NCI-H2196 (cell line): Measurements from ENCODE around the gene FMO1.
"Not testable (repeated sequence)": the region's sequence is repeated elsewhere in the genome, so short reads cannot be mapped to it uniquely, and the experiment has no call there.

ENCODE experiments used
- DNase-seq: peaks from one replicate; lab custom pipeline; 2025; ENCODE audit not compliant: unreplicated experiment; lab: John Stamatoyannopoulos, UW

FMO1 gene

GRCh38 chr1:171233183-171233582 is 15.1 kb upstream of the FMO1 start:
- DNase-seq, result no peak

GRCh38 chr1:171236231-171236630 is 12.1 kb upstream of the FMO1 start:
- not testable (repeated sequence) for DNase-seq

DNA sequence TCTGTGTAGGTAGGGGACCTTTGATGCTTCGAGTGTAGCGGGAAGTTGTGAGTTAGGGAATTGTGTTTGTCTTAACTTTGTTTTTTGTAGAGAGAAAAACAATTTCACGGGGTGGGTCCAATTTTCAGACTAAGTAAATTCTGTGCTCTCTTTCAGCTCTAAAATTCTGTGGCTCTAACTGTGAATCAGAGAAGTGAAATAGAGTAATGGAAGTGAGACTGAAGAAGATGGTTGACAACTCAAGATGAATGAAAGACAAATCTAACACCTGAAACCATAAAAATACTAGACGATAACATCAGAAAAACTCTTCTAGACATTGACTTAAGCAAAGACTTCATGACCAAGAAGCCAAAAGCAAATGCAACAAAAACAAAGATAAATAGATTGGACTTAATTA is 4.4 kb upstream of the FMO1 start:
- DNase-seq, result no peak

- no peak for DNase-seq
These were observed 2.7 kb upstream of the FMO1 start for GRCh38 chr1:171245458-171246064.

- DNase-seq, result no peak
These were observed 793 bp upstream of the FMO1 start for GRCh38 chr1:171247501-171247900.

DNA sequence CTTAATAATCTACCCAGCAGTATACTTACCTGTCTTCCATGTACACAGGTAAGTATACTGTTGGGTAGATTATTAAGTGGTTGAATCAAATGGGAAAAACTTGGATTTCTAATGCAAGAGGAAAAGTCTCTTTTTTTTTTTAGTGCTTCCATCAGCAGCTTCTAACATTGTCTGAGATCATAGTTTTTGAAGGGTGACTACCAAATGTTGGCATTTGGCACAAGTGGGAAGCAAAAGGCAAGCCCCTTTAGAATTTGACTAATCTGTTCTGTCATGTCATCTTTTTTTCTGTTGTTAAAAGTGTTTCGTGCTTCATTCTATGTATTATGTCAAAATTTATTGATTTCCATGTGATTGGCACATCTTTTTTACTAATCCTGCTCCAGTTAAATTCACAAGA is 547 bp downstream of the FMO1 start:
- no peak for DNase-seq

DNA sequence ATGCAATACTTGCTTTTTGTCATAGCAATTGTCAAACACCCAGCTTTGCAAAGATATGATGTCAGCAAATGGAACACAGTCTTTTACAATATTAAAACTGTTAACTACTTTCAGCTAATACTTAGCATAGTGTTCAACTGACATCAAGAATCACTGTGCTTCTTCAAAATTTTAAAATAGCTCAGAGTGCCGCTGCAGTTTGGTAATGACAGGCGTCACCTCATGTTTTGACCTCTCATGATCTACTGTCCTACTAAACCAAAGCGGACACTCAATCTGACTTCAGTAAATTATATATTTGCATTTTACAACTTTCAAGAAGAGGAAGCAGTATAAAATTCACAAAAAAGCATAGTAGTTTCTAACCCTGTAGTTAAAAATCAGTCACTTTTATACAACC is 2.0 kb downstream of the FMO1 start:
- DNase-seq, result no peak

DNA sequence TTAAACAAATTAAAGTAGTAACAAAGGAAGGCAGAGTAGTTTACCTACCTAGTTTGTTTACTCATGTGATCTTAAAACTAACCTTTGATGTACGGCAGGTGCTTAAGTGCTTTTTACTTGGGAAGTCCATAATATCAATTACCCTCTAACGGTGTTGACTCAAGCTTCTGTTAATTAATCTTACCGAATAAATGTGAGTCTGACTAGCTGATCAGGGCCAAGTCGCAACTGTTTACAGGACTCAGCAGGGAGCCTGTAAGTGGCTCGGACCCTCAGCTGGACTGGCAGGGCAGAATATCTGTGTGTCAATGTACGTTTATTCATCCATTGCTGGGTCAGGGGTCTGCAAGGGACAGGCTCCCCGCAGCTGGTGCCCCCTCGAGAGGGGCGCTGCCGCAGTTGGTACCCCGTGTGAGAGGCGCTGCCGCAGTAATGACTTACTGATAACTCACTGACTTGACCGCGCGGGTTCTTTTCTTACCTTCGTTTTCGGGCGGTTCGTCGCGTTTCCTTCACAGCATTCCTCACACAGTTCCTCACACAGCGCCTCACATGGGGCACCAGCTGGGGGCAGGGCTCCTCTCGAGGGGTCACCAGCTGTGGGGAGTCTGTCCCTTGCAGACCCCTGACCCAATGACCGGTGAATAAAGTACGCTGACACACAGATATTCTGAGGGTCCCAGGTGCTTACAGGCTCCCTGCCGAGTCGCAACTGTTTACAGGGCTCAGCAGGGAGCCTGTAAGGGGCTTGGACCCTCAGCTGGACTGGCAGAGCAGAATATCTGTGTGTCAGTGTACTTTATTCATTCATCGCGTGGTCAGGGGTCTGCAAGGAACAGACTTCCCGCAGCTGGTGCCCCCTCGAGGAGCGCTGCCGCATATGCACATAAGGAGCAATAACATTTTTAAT is 3.0 kb downstream of the FMO1 start:
- DNase-seq, result no peak

DNA sequence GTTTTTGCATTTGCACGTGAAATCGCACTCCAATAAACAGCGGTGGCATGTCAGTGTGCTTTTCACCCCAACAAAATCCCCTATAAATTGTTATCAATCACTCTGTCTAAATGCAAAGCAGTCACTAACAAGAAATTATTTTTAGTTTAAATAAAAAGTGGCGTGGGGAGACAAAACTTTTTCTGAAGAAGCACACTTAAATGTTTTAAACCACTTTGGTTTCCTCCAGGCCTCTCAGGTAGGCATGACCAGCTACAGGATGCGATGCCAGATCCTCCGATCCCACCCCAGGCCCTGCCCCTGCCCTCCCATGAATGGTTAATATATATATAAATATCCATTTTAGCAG is 3.6 kb downstream of the FMO1 start:
- no peak for DNase-seq

- DNase-seq, result no peak
These were observed 4.2 kb downstream of the FMO1 start for GRCh38 chr1:171252482-171252881.

- no peak for DNase-seq
These were observed 6.6 kb downstream of the FMO1 start for GRCh38 chr1:171254859-171255258.

GRCh38 chr1:171256940-171257606 is 8.8 kb downstream of the FMO1 start:
- DNase-seq, result no peak

- no peak for DNase-seq
These were observed 9.3 kb downstream of the FMO1 start for GRCh38 chr1:171257607-171258076.

- DNase-seq, result no peak
These were observed 10.1 kb downstream of the FMO1 start for GRCh38 chr1:171258429-171258828.

DNA sequence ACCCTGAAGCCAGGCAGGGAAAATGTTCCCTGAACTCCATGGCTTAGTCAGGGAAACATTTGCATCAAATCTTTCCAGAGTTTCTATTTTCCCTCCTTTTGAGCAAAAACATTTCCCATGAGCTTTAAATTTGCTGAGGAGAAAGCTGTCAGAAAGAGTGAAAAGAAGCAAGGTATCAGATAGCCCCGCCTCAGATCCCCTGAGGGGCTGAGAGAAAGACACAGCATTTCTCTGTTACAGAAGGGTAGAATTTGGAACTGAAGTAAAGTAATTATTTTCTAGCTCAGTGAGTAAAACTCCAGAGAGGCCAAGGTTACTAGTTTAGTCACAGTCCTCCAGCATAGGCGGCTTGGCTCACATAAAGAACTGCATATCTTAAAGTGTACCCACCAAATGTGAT is 10.6 kb downstream of the FMO1 start:
- no peak for DNase-seq

DNA sequence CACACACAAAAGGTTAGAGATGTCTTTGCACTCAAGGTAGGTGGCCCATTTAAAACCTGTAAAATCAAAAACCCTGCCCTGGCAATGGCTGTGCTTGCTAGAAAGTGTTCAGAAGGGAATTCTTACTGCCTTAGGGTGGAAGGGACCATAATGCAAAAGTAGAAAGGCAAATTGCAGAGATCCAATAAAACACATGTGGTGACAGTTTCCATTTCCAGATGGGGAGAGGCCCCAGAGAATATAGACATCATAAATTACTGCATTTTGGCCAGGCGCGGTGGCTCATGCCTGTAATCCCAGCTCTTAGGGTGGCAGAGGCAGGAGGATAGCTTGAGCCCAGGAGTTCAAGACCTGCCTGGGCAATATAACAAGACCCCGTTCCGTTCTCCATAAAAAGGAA is 13.0 kb downstream of the FMO1 start:
- DNase-seq, result no peak

DNA sequence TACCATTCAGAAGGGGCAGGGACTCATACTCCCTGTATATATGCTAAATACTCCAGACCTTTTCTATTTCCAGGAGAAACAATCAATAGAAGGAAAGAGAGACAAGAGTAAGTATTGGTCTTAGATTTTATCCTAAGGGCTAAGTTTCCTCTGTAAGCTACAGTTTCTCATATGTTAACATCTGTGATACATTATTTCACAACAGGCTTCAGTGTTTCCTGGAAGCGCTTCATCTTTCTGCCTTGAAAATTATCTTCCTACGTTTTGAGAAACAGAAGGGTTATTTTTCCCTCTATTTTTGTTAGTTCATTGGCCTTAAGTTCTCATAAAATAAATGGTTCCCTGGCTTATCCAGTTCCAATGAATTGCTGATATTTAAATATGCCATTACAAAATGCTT is 15.6 kb downstream of the FMO1 start:
- DNase-seq, result no peak

- no peak for DNase-seq
These were observed 17.4 kb downstream of the FMO1 start for GRCh38 chr1:171265686-171266085.

DNA sequence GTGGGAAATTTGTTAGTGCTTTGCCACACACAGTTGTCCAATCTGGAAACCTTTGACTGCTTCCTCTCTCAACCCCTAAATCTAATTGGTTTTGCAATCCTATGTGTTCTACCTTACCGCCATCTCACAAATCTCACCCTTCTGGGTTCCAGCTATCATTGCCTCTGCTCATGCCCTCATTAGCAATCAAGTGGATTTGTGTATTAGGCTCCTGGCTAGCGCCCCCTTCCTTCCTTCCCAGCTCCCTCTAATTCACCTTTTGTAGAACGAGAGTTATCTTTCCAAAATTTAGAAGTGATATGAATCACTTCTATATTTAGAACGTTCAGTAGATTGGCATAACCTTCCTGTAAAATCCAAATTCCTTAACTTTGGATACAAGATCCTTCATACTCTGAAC is 18.6 kb downstream of the FMO1 start:
- no peak for DNase-seq

DNA sequence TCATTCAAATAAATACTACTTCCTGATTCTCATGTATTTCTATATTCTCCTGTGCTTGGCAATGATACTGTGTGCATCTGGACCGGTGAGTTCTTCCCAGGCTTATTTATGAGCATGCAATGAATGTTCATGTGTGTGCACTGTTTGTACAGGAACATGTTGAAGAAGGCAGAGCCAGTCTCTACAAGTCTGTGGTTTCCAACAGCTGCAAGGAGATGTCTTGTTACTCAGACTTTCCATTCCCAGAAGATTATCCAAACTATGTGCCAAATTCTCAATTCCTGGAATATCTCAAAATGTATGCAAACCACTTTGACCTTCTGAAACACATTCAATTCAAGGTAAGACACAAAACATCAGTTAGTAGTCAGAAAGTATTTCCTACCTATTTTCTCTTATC is 19.1 kb downstream of the FMO1 start:
- no peak for DNase-seq

- no peak for DNase-seq
These were observed 22.5 kb downstream of the FMO1 start for GRCh38 chr1:171270806-171271205.

GRCh38 chr1:171277534-171277933 is 29.2 kb downstream of the FMO1 start:
- DNase-seq, result no peak
